HG03342 (cell line): ENCODE measurements around the gene TASOR.
"Not testable (repeated sequence)": the region's sequence is repeated elsewhere in the genome, so short reads cannot be mapped to it uniquely, and the experiment has no call there.

Source experiments
- ATAC-seq: cut with Tn5 transposase; IDR thresholded peaks from one replicate; pipeline ENCODE4 v1.9.1; 2021; ENCODE audit warnings: mild to moderate bottlenecking, moderate library complexity; ENCODE audit not compliant: unreplicated experiment

TASOR gene

GRCh38 chr3:56683122-56683817, at the start of gene TASOR:
Gene TASOR, minus strand, starts transcription at chr3:56683265. Its CDS starts 259 bp downstream, at chr3:56683006.
- ATAC-seq: peak; percentile 76

GRCh38 chr3:56732109-56732508, 49.0 kb upstream of the TASOR start:
- no peak for ATAC-seq

GRCh38 chr3:56725175-56725574, 42.1 kb upstream of the TASOR start:
- peak; percentile 97 for ATAC-seq

- peak; percentile 10 for ATAC-seq
Observed at GRCh38 chr3:56724676-56725075, 41.6 kb upstream of the TASOR start.

- no peak for ATAC-seq
Observed at GRCh38 chr3:56720849-56721248, 37.8 kb upstream of the TASOR start.

- ATAC-seq: not testable (repeated sequence)
Observed at GRCh38 chr3:56718809-56719208, 35.7 kb upstream of the TASOR start.

GRCh38 chr3:56711344-56711743, 28.3 kb upstream of the TASOR start:
- no peak for ATAC-seq

GRCh38 chr3:56707412-56707811, 24.3 kb upstream of the TASOR start:
- not testable (repeated sequence) for ATAC-seq

- ATAC-seq: no peak
Observed at GRCh38 chr3:56706629-56707028, 23.6 kb upstream of the TASOR start.

- no peak for ATAC-seq
Observed at GRCh38 chr3:56704706-56705105, 21.6 kb upstream of the TASOR start.

- ATAC-seq: no peak
Observed at GRCh38 chr3:56702490-56703315, 19.6 kb upstream of the TASOR start.

GRCh38 chr3:56700151-56700550, 17.1 kb upstream of the TASOR start:
- no peak for ATAC-seq

GRCh38 chr3:56694867-56695683, 12.0 kb upstream of the TASOR start:
- no peak for ATAC-seq

- no peak for ATAC-seq
Observed at GRCh38 chr3:56693750-56694149, 10.7 kb upstream of the TASOR start.

GRCh38 chr3:56692520-56693433, 9.7 kb upstream of the TASOR start:
- peak; percentile 68 for ATAC-seq

GRCh38 chr3:56692001-56692365, 8.9 kb upstream of the TASOR start:
- ATAC-seq: not testable (repeated sequence)

GRCh38 chr3:56691165-56692000, 8.3 kb upstream of the TASOR start:
- ATAC-seq: no peak

- no peak for ATAC-seq
Observed at GRCh38 chr3:56689303-56689702, 6.2 kb upstream of the TASOR start.

GRCh38 chr3:56688191-56688590, 5.1 kb upstream of the TASOR start:
- no peak for ATAC-seq
